ENCODE measurements around the gene C1orf105.

The C1orf105 gene

DNA sequence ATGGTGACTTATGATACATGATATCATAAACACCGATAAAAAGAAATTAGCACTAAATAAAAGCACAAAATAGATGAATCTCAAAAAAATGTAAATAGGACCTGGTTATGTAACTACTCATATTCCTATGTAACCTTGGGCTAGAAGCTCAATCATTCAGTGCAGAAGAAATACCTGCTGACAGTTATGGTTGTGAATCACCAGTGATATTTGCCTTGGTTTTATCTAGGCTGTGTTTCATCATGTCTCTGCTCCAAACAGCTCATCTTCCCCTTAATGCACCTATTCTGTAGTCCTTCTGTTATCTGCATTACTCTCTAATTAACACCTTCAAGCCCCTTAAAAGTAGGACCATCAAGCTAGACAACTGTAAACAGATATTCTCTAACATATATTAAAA lies 39.7 kb downstream of the C1orf105 start:
- no peak for DNase-seq (ENCODE audit: low read depth)

DNA sequence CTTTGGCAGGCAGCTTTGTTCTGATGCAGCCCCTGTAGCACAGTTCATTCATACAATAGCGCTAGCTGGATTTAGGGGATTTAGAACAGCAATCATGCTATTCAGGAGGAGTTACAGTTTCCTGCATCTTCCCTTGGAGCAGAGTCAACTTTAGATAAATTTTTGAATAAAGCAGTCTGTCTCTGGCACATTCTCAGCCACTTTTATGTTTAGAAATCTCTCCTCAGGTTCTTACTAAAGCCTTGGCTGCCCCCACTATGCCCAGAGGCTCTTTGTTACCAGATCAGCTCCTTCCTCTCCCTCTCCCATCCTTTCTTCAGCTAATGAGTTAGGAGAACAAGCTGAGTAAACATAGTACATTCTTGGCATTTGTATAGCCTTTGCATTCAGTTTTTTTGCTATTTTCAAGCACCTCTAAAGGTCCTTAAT lies 40.4 kb downstream of the C1orf105 start:
- peak; percentile 55 for DNase-seq (ENCODE audit: low read depth)

DNA sequence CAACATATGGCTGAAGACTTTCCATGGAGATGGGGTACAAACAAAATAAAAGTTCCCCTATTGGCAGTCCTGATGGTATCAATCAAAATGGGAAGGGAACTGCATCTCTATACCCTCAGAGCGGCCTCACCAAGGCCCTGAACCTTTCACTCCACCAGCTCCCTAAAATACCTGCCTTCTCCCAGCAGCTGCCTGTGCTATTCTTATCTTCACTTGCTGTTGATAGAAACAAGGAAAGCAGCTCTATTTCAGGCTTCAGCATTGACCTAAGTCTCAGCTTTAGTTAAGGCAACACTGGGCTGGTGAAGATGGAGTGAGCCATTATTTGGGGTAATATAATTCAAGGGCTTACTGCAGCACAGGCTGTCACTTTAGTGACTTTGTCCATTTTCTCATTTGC lies 45.1 kb downstream of the C1orf105 start:
- no peak for DNase-seq (ENCODE audit: low read depth)

DNA sequence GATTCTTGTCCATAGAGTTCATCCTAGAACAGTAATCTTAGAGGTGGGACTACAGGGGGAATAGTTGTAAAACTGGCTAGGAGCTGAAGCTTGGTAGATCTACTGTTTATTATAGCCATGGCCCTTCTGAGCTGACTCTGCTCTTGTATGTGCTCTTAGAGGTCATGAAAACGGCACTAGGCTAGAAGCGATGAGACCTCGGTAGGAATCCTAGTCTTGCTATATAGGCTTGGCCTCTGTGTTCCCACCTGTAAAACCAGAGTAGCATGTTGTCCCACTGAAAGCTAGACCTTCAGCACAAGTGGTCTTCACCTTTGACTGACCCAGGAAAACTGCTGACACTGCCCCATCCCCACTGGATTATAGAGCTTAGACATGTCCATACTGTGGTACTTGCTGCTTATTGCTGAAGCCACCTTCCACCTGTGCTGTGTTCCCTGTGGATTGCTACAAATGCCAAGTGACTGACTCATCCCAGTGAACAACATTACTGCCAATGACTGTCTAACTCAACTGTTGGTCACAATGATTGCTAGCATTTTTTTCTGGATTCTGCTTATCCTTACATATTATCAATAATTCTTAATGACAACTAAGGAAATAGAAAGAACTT lies 46.4 kb downstream of the C1orf105 start:
- DNase-seq (ENCODE audit: low read depth) = no peak

DNA sequence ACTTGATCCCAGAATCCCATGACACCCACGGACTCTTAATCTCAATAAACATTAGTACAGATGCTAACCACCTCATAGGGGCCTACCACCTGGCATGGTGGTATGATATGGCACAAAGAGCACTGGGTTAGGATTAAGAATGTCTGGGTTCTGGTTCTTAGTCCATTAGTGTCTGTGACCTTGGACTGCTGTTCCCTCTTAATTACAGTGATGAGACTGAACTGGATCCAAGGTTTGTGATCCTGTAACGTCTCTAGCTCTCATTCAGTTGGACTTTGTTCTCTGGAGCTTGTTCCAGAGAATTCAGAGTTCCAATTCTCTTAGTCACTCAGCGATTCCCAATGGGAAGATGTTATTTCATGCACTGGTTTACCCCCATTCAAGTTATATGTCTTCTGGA lies 47.0 kb downstream of the C1orf105 start:
- DNase-seq (ENCODE audit: low read depth) = no peak

DNA sequence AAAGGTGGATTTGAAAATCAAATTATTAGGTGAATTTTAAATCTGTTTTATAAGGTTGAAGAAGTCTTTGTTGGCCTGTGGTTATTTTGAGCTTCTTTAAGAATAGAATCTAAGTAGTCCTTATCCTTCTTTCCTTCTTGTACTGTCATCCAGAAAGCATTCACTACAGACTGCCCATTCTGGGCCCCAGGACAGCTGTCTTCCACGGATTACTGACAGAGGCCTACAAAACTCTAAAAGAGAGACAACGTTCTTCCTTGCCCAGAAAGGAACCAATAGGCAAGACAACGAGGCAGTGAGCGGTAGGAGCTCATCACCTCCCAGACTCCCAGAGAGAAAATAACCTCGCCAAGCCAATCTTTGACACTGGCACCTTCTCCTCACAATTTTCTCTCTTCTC lies 47.8 kb downstream of the C1orf105 start:
- no peak for DNase-seq (ENCODE audit: low read depth)

DNA sequence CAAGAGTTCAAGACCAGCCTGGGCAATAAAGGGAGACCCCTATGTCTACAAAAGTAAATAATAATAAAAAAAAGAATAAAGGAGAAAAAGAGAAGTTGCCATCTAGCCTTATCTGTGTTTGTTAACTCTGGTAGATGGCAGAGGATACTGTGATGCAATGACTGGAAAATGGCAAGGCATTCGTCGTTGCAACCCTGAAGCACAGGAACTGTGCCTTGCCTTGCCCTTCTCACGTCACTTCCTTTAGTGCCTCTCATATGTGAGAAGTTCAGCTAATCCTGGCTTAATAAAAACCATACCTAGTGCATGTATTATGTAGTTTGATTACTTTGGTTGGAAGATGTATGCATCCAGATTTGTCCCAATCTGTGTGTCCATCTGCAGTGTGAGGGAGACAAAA lies 49.2 kb downstream of the C1orf105 start:
- DNase-seq (ENCODE audit: low read depth) = no peak

DNA sequence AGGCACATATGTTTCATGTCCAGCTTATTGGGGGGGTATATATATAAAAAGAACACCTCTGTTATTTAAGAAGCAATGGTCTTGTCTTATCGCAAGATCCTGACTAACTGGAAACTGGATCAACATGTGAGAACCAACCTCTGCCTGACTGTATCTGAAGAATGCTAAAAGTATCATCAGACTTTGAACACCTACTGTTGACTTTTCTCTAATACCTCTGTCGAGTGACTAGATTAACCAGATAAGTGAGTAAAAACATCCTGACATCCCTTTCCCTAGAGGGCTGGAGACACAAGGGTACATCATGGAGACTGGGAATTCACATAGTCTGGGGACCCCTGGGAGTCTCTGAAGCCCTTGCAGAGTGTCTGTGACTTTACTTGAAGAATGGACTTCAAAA lies 49.7 kb downstream of the C1orf105 start:
- DNase-seq (ENCODE audit: low read depth) = no peak

DNA sequence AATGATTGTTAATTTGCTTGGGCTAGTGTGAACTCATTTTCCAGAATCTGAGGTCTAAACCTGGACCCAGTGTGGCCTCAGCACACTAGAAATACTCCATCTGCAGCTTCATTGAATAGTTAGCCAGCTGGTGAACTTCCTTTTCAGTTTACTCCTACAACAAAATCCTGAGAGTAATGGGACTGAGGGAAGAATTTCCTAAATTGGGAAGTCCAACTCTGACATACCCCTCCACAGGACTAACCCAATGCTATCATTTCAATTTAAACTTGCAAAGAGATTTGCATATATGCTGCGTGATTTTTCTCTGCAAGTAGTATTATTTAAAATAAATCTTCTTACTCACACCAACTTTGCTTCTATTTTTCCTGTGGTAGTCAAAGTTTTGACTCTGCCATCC lies 51.2 kb downstream of the C1orf105 start:
- no peak for DNase-seq (ENCODE audit: low read depth)

DNA sequence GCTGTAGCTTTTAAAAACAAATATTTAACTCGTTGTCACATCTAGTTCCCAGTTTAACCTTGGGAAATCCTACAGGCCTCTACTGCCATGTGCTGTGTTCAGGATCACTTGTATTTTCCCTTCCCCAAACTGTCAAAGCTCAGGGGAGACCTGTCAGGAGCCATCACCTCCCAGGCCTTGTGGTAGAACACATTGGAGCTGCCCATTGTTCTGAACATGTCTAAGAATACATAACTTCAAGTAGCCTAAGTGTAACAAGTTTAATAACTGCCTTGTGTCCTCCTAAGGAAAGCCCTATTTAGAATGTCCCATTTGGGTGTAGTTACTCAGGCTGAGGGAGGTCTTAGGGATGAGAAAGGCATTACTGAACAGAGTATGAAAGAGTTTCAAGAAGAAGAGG lies 52.0 kb downstream of the C1orf105 start:
- no peak for DNase-seq (ENCODE audit: low read depth)

DNA sequence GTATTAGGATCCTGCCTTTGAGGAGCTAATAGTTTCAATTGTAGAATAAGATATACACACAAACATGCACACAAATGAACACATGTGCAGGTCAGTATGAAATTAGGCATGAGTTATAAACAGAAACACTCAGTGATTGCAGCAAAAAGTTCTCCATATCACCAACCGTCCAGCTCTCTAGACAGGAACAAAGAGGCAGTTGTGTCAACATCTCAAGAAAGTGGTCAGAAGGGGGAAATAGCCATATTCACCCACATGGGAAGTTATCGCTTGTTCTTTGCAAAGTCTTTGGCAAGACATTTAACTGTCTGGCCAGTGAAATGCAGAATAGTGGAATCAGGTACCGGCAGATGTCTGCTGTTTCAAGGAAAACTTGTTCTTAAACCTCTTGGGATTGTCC lies 52.8 kb downstream of the C1orf105 start:
- DNase-seq (ENCODE audit: low read depth) = no peak

DNA sequence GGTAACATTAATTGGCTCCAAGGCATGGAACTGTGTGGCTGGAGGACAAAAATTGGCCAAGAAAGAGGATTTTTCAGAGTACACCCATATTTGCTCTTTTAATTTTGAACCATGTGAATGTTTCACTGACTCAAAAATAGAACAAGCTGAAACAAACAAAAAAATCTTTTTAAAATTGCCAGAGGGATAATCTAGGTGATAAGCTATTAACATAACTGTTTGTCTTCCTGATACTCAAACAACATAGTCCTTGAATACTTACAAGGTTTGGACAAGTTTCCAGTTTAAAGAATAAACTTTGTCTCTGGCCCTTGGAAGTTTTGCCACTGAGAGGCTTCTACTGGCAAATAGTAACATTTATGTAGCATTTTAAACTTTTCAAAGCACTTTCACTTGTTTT lies 53.4 kb downstream of the C1orf105 start:
- no peak for DNase-seq (ENCODE audit: low read depth)

DNA sequence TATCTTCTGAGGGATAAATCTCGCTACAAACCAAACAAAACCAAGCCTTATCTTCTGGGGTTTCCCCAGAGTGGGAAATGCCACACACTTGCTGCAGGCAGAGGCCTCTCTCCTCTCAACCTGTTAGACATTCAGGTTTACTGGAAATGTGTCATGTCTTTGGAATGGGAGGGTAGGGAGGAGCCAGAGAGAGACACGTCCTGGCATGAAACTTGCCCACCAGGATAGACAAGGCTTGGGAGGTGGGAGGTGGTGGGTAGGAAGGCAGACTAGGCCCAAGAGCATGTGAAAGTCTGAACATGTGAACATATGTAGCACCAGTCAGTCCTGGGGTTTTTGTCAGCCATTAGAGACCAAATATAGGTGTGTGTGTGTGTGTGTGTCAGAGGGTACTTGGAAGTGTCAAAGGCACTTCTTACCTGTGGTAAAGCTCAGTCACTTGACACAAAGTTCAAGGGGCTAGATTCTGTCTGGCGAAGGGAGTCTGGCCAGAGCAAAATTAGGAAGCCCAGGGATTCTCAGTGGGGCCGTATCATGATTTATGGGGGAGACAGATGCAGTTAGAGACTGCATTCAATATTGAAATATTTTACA lies 55.8 kb downstream of the C1orf105 start:
- DNase-seq (ENCODE audit: low read depth) = no peak

DNA sequence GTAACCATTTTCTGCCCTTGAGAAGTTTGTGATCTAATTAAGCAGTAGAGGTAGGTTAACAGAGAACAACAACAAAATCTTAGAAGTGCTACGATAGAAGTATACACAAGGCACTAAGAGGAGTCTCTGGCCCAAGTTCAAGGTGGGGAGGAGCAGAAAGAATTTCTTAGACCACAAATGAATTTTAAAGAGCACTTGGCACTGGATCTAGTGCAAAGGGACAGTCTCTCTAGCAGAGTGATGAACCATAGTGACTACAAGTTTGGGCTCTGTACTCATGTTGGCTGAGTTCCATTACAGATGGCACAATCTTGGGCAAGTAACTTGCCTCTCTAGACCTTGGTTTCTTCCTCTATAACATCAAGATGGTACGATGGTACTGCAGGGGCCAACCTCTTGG lies 56.7 kb downstream of the C1orf105 start:
- DNase-seq (ENCODE audit: low read depth) = no peak

DNA sequence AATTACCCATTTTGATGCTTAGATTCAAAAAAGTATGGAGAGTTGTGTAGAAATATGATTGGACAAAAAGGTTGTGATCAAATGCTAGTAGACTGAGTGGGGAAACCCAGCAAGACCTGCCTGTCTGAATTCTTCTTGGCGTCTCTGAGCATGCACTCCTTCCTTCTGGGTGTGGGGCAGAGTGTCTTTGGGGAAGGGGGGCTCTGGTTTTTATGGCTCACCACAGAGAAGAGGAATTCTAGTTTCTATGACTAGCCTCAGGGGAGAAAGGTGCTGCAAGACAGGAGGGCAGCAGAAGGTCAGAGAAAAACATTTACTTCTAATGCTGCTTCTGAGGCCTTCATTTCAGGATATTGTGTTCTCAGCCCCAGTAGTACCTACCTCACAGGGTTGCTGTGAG lies 57.3 kb downstream of the C1orf105 start:
- no peak for DNase-seq (ENCODE audit: low read depth)

DNA sequence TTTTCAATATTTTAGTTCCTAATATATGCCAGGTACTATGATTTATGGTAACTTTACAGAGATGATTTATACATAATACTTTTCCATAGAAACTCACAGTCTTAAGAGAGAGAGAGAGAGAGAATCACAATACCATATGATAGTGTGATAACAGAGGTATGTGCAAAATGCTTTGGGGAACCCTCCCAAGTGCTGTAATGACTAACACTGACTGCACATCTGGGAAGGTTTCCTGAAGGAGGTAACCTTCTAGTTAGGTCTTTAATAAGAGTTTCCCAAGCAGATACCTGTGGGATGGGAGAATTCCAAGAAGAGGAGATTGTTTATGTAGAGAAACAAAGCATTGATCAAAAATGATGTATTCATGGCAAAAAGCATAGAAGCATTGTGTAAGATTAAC lies 58.0 kb downstream of the C1orf105 start:
- DNase-seq (ENCODE audit: low read depth) = no peak

DNA sequence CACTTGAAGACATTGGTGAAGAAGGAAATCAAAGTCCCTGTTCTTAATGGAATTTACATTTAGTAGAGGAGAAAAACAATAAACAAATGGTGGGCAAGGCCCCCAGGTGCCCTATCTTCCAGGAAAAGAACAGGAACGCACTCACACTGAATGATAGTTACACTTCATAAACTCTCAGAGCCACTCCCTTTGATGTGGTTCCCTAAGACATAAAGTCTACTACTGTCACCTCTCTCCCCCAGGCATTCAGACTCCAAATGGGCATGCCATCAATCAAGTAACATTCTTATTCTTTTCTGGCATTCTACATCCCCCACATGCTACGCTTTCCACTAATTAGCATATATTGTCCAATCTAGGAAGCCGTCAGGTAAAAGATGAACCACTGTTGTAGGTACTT lies 59.9 kb downstream of the C1orf105 start:
- no peak for DNase-seq (ENCODE audit: low read depth)

DNA sequence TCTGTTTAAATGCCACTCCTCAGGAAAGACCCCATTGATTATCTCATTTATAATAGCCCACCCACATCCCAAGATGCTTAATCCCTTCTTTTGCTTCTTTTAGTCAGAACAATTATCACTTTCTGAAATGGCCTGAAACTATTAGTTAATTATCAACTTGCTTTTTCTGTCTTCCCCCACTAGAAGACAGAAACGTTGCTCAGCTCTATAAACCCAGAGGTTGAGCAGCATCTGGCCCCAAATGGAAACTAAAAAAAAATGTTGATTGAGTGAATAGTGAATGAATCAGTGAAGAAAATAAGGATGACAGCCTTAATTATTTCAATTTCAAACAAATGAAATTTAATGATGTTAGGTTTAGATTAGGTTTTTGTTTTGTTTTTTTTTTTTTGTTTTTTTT lies 61.6 kb downstream of the C1orf105 start:
- no peak for DNase-seq (ENCODE audit: low read depth)

DNA sequence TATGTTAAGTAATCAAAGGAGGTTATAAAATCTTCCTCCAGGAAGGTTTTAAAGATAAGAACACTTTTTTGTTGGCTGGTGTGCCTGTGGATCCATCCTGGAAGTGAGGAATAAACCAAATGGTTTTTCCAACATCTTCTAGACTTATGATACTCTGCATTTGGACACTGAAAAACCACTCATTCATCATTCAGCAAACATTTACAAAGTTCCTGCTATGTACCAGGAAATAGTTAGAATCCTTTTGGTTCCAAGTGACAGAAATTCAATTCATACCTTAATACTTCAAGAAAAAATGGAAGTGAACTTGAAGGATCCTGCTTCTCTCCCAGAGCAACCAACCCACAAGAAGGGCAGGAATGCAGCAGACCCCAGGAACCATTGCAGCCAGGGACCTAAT lies 63.0 kb downstream of the C1orf105 start:
- DNase-seq (ENCODE audit: low read depth) = no peak

DNA sequence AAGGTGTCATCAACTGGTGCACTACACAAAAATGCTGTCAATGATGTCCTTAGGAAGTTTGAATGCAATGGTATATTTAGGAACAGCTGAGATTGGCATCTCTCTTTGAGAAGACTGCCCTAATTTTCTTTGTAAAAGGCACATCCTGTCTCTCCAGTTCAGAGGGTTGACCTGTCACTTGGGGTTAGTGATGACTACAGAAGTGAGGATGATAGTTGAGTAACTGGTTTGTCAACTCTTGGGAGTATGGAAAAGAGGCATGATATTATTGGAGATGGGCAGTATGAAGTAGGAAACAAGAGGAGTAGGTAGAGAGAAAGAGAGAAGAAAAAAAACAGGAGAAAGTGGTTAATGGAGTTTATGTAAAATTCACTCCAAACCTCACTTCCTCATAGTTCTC lies 63.8 kb downstream of the C1orf105 start:
- DNase-seq (ENCODE audit: low read depth) = no peak

DNA sequence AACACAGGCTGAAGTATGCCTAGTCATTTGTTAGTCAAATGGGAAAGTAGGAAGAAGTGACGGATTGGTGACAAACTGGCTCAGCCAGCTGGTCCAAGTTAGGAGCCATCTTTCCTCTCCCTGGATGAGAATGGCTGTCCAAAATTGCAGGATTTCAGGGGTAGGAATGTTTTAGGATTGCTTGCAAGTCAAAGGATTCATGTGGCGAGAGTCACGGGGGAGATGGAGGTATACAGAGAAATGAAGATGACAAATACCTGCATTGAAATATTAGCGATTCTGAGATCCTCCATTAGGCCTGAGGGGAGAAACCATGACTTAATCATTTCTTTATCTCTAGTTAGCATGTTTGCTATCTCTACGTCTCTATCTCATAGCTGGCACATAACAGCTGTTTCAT lies 65.1 kb downstream of the C1orf105 start:
- no peak for DNase-seq (ENCODE audit: low read depth)

DNA sequence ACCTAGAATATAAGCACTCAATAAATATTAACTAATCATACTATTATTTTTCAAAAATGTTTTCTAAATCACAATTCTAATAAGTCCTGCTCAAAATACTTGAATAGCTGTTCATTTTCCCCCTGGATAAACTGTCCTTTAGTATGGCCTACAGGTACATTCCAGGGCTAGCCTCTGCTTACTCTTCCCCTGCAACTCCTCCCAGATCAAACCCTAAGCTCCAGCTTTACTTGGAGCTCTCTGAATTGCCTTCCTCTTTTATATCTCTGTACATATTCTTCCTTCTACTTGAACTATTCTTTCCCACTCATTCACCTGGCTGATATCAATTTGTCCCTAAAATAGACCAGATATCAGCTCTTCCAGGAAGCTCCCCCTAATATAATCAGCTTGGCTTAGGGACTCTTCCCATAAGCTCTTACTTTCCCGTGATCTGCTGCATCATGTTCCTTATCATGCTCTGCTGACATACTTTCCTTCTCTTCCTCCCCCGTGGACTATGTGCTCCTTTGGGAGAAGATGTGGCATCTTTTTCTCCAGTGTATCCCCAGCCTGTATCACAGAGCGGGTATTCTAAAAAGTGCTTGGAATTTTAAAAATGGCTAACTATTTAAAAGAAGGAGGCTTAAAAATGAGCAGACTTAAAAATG lies 66.4 kb downstream of the C1orf105 start:
- DNase-seq (ENCODE audit: low read depth) = no peak

DNA sequence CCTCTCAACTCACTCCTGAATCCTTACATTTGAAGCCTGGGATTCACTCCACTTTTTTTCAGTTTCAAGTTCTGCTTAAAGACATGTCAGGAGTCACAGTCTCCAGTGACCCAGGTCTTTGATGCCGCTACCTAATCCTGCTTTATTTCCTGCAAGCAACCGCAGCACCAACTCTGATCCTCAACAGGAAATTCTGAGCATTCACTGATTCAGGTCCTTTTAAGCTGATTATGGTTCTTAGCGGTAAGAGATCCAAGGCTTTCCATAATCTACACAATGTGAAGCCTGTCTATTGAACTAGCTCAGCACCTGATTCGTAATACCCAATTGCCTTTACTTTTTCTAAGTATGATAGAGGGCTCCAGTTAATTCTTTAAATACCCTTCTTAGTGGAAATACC lies 67.1 kb downstream of the C1orf105 start:
- no peak for DNase-seq (ENCODE audit: low read depth)

DNA sequence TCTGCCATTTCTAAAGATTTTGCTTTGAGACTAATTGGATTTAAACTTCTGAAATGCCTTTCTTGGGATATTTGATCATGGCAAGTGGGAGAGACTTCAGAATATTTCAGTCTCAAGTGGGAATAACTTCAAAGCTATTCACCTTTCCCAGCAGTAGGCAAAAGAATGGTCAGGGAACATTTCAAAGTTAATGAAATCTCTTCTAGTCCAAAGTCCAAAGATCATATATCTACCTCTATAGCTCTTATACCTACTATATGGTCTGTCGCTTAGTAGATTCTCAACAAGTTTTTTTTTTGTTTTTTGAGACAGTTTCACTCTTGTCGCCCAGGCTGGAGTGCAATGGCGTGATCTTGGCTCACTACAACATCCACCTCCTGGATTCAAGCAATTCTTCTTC lies 67.9 kb downstream of the C1orf105 start:
- DNase-seq (ENCODE audit: low read depth) = no peak
